AG09319 (cell line): ENCODE results near the gene DNAAF1.

Experiments used
- DNase-seq: peaks from one replicate; pipeline ENCODE4 v3.0.0-alpha.2; 2010; ENCODE audit warnings: low read depth; ENCODE audit errors: extremely low read depth
- TF ChIP-seq, protein P1 (sequence below): IDR thresholded peaks from 2 replicates; pipeline ENCODE4 v1.5.1; 2011; ENCODE audit warnings: low read depth, mild to moderate bottlenecking, inconsistent platforms, low read length, moderate library complexity

Gene DNAAF1

GRCh38 chr16:84181144-84181915 lies 36.2 kb downstream of the DNAAF1 start:
- TF ChIP-seq, protein P1, sequence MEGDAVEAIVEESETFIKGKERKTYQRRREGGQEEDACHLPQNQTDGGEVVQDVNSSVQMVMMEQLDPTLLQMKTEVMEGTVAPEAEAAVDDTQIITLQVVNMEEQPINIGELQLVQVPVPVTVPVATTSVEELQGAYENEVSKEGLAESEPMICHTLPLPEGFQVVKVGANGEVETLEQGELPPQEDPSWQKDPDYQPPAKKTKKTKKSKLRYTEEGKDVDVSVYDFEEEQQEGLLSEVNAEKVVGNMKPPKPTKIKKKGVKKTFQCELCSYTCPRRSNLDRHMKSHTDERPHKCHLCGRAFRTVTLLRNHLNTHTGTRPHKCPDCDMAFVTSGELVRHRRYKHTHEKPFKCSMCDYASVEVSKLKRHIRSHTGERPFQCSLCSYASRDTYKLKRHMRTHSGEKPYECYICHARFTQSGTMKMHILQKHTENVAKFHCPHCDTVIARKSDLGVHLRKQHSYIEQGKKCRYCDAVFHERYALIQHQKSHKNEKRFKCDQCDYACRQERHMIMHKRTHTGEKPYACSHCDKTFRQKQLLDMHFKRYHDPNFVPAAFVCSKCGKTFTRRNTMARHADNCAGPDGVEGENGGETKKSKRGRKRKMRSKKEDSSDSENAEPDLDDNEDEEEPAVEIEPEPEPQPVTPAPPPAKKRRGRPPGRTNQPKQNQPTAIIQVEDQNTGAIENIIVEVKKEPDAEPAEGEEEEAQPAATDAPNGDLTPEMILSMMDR: no peak
- DNase-seq: no peak

- no peak for DNase-seq
- TF ChIP-seq, protein P1: no peak
These were observed 37.0 kb downstream of the DNAAF1 start for GRCh38 chr16:84182104-84182503.

GRCh38 chr16:84182680-84183571 lies 37.8 kb downstream of the DNAAF1 start:
- no peak for DNase-seq
- TF ChIP-seq, protein P1: no peak

- TF ChIP-seq, protein P1: no peak
- DNase-seq: no peak
These were observed 38.4 kb downstream of the DNAAF1 start for GRCh38 chr16:84183572-84183875.

DNA sequence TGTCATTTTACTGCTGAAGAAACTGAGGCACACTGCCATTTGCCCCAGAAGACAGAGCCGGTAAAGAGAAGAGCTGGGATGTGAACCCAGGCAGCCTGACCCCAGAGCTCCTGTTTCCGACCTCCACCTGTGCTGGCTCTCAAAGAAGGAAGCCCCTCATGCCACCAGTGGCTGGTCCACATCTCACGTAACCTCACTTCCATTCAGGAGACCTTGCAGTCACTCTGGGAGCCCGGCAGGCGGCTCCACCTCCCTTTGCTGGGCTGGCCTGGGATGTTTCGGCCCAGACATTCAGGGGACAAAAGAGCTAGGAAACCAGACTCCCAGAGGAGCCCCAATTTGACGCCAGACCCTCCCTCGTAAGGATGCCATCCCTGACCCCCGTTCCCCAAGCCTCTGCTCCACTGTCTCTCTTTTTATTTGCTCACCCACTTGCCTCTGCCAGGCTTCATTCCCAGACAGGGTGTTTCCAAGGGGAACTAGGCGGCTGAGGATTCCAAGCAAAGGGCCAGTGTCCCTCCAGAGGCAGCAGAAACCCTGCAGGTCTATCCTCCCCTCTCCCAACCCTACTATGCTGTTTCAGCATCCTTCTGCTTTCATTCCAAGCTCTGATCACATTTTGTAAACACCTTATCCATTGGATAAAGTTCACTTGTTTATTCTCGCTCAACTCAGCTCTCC lies 38.9 kb downstream of the DNAAF1 start:
- DNase-seq: no peak
- TF ChIP-seq, protein P1: peak; percentile 11

DNA sequence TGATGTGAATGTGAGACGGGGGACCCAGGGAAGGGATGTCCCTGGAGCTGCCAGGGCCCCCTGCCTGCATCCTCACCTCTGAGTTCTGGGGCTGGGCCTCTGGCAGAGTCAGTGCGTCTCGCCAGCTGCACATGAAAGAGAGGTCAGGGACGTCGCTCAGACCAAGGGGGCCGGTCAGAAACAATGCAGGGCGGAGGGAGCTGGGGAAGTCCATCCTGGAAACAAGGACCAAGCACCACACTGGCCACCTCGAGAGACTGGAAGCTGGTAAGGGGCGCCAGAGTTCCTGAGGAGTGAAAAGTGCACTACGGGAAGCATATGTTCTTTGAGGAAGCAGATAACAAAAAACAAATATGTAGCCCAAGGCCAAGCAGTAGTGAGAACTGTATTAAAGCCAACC lies 39.7 kb downstream of the DNAAF1 start:
- no peak for DNase-seq
- TF ChIP-seq, protein P1: no peak
